GM19395 (cell line): ENCODE results near the gene UNC13C.
"Not testable (repeated sequence)": the region's sequence is repeated elsewhere in the genome, so short reads cannot be mapped to it uniquely, and the experiment has no call there.

ENCODE experiments used
- ATAC-seq: cut with Tn5 transposase; IDR thresholded peaks from one replicate; pipeline ENCODE4 v1.9.1; 2021; ENCODE audit warnings: mild to moderate bottlenecking, moderate library complexity; ENCODE audit not compliant: unreplicated experiment

UNC13C gene

GRCh38 chr15:53978253-53978906 is at the start of gene UNC13C:
UNC13C (plus strand) TSS chr15:53978441; CDS start chr15:54012904, 34,463 bp downstream.
- no peak for ATAC-seq

- no peak for ATAC-seq
These were observed 42.1 kb upstream of the UNC13C start for GRCh38 chr15:53936137-53936536.

GRCh38 chr15:53937632-53938031 is 40.6 kb upstream of the UNC13C start:
- ATAC-seq, result not testable (repeated sequence)

- ATAC-seq, result no peak
These were observed 27.7 kb upstream of the UNC13C start for GRCh38 chr15:53950572-53950971.

- no peak for ATAC-seq
These were observed 22.8 kb upstream of the UNC13C start for GRCh38 chr15:53955396-53955795.

GRCh38 chr15:53962646-53963561 is 15.3 kb upstream of the UNC13C start:
- no peak for ATAC-seq

GRCh38 chr15:53963801-53964200 is 14.4 kb upstream of the UNC13C start:
- ATAC-seq, result no peak

GRCh38 chr15:53974121-53974520 is 4.1 kb upstream of the UNC13C start:
- no peak for ATAC-seq

- ATAC-seq, result no peak
These were observed 3.4 kb upstream of the UNC13C start for GRCh38 chr15:53974813-53975212.

- ATAC-seq, result no peak
These were observed 1.3 kb upstream of the UNC13C start for GRCh38 chr15:53976844-53977392.

GRCh38 chr15:53979051-53979788 is 979 bp downstream of the UNC13C start:
- ATAC-seq, result no peak

GRCh38 chr15:53980021-53980420 is 1.8 kb downstream of the UNC13C start:
- ATAC-seq, result no peak

- ATAC-seq, result no peak
These were observed 3.9 kb downstream of the UNC13C start for GRCh38 chr15:53982071-53982680.

GRCh38 chr15:53982876-53983275 is 4.6 kb downstream of the UNC13C start:
- no peak for ATAC-seq

- ATAC-seq, result no peak
These were observed 6.0 kb downstream of the UNC13C start for GRCh38 chr15:53984221-53984620.

- no peak for ATAC-seq
These were observed 7.3 kb downstream of the UNC13C start for GRCh38 chr15:53985562-53985961.

- no peak for ATAC-seq
These were observed 9.2 kb downstream of the UNC13C start for GRCh38 chr15:53987480-53987879.

GRCh38 chr15:54007256-54007655 is 29.0 kb downstream of the UNC13C start:
- ATAC-seq, result no peak

GRCh38 chr15:54011656-54012055 is 33.4 kb downstream of the UNC13C start:
- no peak for ATAC-seq

- no peak for ATAC-seq
These were observed 35.9 kb downstream of the UNC13C start for GRCh38 chr15:54014067-54014655.
